GM21447 (cell line): ENCODE data around the gene LAPTM5.

Source experiments
- ATAC-seq: cut with Tn5 transposase; IDR thresholded peaks from one replicate; pipeline ENCODE4 v1.9.1; 2021; ENCODE audit not compliant: unreplicated experiment

LAPTM5 gene

GRCh38 chr1:30758121-30758688 lies 631 bp upstream of the LAPTM5 start:
- no peak for ATAC-seq

DNA sequence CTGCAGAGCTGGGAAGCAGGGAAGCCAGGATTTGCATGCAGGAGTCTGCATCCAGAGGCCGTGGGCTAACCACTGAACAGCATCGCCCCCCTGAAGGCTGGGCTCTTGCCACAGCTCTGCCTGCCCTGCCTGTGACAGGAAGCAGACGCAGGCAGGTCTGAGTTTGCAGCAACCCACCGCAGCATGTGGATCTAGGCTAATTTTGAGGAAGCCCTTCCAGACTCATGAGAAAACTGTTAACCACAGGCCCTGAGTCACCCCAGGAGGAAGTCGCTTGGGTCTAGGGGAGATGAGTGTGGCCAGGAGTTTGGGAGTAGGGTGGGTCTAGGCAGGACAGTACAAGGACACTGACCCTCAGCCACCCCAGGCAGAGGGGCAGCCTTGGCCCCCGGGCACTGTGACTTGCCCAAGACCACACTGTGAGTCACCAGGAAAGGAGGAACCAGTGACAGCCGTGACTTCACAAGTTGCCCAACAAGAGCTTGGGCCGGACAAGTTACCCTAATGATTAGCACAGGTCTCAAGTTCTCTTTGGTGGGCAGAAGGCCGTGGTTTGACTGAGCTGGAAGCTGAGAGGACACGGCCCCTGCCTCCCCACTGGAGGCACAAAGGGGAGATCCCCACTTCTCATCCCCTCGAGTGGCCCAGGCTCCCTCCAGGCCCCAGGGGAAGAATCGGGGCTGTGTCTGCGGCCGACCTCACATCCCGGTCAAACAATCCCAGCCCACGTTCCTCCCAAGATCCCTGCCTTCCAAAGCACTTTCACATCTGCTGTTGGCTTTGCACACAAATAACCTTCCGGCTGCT lies 826 bp downstream of the LAPTM5 start:
- no peak for ATAC-seq

DNA sequence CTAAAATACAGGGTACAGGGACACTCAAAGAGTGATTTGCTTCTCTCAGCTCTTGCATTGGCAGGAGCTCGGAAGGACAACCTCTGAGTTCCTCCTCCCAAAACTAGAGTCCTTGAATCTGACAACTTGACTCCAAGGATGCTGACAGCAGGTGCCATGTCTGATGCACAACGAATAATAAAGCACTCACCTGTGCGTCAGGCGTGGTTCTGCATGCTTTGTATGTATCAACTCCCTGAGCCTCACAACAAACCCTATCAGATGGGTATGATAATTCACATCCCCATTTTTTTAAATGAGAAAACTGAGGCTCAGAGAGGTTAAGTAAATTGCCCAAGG lies 1.4 kb downstream of the LAPTM5 start:
- no peak for ATAC-seq

DNA sequence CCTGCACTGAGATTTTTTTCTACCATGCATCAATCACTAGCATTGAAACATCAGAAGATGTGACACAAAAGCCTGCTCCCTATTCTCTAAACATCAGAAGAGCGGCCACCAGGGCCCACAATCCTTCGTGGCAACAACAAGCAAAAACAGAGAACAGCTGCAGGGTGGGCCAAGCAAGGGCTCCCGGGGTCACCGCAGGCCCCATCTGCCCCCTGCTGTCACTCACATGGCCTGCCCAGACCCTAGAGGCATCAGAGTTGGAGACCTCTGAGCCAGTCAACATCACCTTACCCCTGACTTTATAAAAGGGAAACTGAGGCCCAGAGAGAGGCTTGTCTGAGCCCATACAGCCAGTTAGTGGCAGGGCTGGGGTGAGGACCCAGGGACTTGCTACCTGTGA lies 1.8 kb downstream of the LAPTM5 start:
- no peak for ATAC-seq

- ATAC-seq = no peak
These were observed 2.2 kb downstream of the LAPTM5 start for GRCh38 chr1:30755334-30755733.

- peak; percentile 41 for ATAC-seq
These were observed 2.8 kb downstream of the LAPTM5 start for GRCh38 chr1:30754684-30755171.

- ATAC-seq = no peak
These were observed 3.9 kb downstream of the LAPTM5 start for GRCh38 chr1:30753660-30754123.

- no peak for ATAC-seq
These were observed 4.5 kb downstream of the LAPTM5 start for GRCh38 chr1:30753118-30753517.

GRCh38 chr1:30752651-30752908 lies 5.0 kb downstream of the LAPTM5 start:
- ATAC-seq = no peak

DNA sequence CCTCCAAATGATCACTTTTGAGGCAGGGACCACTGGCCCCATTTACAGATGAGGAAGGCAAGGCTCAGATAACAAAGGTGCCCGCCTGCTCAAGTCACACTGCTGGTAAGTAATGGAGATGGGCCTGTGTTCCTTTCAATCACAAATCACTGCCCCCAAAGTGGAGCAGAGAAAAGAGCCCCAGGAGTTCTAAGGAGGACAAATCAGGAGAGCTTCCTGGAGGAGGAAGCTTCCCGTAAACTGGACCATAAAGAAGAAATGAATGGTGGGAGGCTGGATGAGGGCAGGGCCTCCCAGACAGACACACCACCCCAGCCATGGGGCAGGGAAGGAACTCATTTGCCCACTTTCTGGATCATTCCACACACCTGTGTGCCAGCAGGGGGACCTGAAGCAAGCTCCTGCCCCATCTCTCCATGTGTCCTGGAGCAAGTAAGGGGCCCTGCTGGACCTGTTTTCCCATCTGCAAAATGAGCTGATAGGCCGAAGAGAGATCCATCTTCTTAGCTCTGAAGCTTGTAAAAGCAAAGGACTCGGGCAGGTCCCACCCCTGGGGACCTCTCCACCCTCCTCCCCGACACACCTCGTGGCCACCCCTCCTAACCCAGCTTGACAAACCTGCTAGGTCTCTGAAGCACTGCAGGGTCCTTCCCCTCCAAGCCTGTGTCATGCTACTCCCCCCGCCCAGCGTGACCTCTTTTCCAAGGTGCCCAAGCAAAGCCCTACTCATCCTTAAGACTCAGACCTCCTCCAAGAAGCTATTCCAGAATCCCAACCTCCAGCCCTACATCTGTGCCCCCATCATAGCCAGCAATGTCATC lies 5.5 kb downstream of the LAPTM5 start:
- ATAC-seq = no peak

DNA sequence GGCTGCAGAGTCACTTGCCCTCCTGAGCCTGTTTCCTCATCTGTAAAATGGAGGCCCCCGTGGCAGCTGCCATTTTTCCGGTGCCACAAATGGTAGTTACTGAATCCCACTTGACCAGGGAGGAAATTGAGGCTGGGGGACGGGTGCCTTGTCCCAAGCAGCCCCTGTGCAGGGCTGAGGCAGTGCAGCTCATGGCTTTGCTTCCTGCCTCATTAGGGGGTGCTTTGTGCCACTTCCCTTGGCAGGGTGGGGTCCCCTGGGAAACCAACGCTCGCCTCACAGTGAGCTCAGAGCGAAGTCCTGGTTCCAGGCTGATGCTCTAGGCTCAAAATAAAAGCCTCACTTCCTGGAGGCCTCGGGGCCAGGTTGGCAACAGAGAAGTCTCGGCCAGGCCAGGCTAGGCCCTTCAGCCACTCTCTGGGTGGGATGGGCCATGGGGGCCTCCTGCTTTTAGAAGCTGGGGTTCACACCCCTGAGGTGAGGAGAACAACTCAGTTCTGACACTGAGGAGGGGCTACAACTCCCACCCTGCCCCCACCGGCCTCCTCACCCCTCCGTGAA lies 6.8 kb downstream of the LAPTM5 start:
- ATAC-seq = no peak

DNA sequence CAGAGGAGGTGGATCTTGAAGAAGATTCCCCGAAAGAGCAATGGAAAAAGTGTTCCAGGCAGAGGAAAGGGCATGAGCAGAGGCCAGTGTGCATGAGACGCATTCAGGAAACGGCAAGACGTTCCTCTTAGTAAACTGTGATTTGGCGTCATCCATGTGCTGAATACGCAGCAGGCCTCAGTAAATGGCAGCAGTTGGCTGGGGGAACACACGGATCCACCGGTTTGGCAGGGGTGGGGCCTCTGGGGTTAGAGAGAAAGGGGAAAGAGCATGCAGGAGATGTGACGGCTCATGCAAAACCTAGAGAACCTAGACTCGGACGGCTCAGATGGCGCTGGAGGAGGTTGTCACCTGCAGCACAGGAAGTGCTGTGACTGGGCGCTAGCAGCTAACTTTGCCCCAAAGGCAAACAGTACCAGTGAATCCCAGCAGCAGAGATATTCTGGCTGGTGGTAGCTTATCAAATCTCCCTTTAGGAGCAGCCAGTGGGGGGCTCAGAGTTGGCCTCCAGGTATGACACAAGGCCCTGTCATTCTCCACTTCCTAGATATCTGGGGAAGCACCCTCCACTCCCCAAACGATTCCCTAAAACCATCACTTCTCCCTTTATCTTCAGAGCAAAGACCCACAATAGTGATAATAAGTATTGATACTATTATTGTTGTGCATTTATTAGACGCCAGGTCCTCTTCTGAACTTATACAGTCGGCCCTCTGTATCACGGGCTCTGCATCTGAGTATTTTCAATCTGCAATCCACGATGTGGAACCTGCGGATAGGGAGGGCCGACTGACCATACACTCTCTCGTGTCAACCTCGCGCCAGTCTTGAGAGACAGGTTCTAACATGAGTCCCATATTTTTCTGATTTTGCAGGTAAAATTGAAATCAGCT lies 7.6 kb downstream of the LAPTM5 start:
- peak; percentile 33 for ATAC-seq

DNA sequence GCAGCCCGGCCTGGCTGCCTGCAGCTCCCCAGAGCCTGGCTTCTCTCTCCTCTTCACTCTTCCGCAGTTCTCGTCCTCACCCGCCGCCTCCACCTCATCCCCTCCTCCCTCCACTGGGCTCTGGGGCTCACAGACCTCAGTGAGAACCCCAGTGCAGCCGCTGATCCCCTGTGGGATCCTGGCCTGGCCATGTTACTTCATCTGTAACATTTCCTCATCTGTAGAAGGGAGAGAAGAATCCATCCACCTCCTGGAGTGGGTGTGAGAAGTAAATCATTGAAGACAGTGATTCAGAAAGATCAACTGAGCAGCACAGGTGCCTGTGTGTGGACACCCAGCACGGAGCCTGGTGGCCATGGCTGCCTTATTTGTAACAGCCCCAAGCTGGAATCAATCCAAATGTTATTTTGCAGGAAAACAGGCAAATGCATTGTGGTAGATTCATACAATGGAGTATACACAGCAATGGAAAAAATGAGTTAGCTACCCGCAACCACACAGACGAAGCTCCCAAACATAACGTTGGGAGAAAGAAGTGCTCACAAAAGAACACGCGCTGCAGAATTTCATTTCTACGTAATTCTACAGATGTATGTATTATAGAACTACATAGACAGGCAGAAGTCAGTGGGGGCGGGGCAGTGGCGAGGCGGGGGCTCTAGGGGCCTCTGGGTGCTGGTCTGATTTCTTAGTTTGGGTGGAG lies 8.7 kb downstream of the LAPTM5 start:
- no peak for ATAC-seq

- ATAC-seq = no peak
These were observed 9.4 kb downstream of the LAPTM5 start for GRCh38 chr1:30748098-30748698.

DNA sequence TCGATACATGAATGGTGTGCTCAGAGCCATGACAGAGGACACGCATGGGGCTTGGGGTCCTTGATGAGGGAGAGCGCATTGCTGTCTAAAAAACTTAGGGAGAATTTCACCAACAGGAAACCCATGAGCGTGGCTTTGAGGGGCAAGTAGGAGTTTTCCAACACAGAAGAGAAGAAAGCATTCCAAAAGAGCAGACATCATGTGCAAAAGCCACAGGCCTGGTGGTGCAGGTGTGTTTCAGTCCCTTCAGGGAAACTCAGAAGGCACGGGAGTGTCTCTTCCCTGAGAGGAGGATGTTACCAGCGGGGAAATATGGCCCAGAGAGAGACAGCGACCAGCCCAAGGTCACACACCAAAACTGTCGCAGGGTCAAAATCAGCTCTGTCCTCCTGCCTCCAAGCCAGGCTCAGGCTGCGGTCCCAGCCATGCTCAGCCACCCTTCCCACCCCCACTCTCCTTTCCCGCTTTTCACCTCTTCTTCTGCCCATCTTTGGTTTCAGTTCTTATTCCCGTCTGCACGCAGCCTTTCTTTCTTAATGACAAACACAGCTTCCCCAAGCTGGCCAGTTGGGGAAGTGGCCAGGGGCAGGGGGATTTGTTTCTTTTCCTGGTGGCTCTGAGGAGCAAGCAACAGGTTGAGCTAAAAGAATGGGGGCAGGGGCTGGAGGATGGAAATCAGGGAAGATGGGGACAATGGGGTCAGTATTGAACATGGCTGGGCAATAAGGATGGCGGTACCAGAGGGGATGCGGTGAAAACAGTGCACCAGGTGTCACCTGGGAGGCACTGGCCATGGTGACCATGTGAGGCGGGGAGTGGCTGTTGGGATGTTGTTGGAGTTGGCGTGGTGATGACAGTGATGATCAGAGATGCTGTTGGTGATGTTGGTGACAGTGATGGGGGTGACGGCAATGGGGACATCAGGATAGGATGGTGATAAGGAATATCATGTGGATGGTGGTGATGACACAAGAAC lies 10.3 kb downstream of the LAPTM5 start:
- no peak for ATAC-seq

- no peak for ATAC-seq
These were observed 11.2 kb downstream of the LAPTM5 start for GRCh38 chr1:30746212-30747032.

- no peak for ATAC-seq
These were observed 11.8 kb downstream of the LAPTM5 start for GRCh38 chr1:30745834-30746208.
